Activated naive CD8-positive, alpha-beta T cell treated with anti-CD3 and anti-CD28 coated beads, Interleukin-2, amount 50 U/mL, for 24 hours (primary cell): ENCODE data around the gene MEIS2.
"Not testable (repeated sequence)": the region's sequence is repeated elsewhere in the genome, so short reads cannot be mapped to it uniquely, and the experiment has no call there.

ENCODE experiments used
- ATAC-seq: fragments of 150-1000 bp; cut with Tn5 transposase; one replicate; pipeline ENCODE4 v1.10.0; 2021
- DNase-seq: peaks from one replicate; pipeline ENCODE4 v3.0.0; 2021
- H3K27ac Mint-ChIP-seq: one replicate; pipeline ENCODE4 v1.8.0; 2021; ENCODE audit warnings: mild to moderate bottlenecking, mixed read lengths
- H3K27me3 Mint-ChIP-seq: one replicate; pipeline ENCODE4 v1.8.0; 2021; ENCODE audit warnings: mixed read lengths
- H3K36me3 Mint-ChIP-seq: one replicate; pipeline ENCODE4 v1.8.0; 2021; ENCODE audit warnings: low read depth, mixed read lengths
- H3K4me1 Mint-ChIP-seq: one replicate; pipeline ENCODE4 v1.8.0; 2021; ENCODE audit warnings: mixed read lengths
- H3K4me3 Mint-ChIP-seq: one replicate; pipeline ENCODE4 v1.8.0; 2021; ENCODE audit warnings: mild to moderate bottlenecking, moderate library complexity, mixed read lengths
- H3K9me3 Mint-ChIP-seq: one replicate; pipeline ENCODE4 v1.8.0; 2021; ENCODE audit warnings: mixed read lengths

Gene MEIS2

DNA sequence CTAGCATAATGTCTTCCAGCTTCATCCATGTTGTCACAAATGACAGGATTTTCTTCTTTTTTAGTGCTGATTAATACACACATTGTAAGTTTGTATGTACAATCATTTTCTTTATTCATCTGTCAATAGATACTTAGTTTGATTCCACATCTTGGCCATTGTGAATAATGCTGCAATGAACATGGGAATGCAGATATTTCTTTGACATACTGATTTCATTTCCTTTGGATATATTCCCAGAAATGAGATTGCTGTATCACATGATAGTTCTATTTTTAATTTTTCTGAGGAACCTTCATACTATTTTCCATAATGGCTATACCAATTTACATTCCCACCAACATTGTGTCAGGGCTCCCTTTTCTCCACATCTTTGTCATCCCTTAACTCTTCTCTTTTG is 117.9 kb downstream of the MEIS2 start:
- Mint-ChIP-seq H3K36me3 (no peaks in the 10 kb centered on the region), H3K27me3 (no peaks in the 10 kb centered on the region), H3K4me1 (no peaks in the 10 kb centered on the region), H3K27ac (no peak overlapping the region), H3K9me3 (peaks cover 19% of the 10 kb centered on the region), H3K4me3 (no peak overlapping the region)
- ATAC-seq (no peak), DNase-seq (no peak)

DNA sequence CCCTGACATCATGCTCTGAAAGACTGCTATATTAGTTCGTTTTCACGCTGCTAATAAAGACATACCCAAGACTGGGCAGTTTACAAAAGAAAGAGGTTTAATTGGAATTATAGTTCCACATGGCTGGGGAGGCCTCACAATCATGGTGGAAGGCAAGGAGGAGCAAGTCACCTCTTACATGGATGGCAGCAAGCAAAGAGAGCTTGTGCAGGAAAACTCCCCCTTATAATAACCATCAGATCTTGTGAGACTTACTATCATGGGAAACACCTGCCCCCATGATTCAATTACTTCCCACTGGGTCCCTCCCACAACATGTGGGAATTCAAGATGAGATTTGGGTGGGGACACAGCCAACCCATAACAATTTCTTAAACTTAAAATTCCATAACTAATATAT is 120.1 kb downstream of the MEIS2 start:
- H3K27me3 Mint-ChIP-seq, H3K4me1 Mint-ChIP-seq, H3K4me3 Mint-ChIP-seq, H3K36me3 Mint-ChIP-seq, ATAC-seq, H3K27ac Mint-ChIP-seq, DNase-seq: not testable (repeated sequence)
- H3K9me3 Mint-ChIP-seq, result peaks cover 18% of the 10 kb centered on the region

DNA sequence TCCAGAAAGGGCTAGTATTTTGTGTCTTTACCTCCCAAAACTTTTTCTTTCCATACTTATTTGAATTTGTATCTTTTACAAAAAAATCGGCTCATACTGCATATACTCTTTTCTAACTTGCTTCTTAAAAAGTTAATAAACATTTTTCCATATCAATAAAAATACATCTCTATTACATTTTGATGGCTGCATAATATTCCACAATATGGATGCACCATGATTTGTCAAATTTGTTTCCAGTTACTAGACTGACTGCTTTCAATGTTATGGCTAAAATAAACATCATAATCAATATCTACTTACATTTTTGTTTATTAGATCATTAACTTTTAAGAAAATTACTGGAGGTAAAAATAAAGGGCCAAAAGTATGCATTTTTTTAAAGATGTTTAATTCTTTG is 121.7 kb downstream of the MEIS2 start:
- Mint-ChIP-seq H3K27ac (no peak overlapping the region), H3K27me3 (no peaks in the 10 kb centered on the region), H3K9me3 (peaks cover 1% of the 10 kb centered on the region), H3K4me3 (no peak overlapping the region), H3K36me3 (no peaks in the 10 kb centered on the region), H3K4me1 (no peaks in the 10 kb centered on the region)
- ATAC-seq, result no peak
- DNase-seq, result no peak

DNA sequence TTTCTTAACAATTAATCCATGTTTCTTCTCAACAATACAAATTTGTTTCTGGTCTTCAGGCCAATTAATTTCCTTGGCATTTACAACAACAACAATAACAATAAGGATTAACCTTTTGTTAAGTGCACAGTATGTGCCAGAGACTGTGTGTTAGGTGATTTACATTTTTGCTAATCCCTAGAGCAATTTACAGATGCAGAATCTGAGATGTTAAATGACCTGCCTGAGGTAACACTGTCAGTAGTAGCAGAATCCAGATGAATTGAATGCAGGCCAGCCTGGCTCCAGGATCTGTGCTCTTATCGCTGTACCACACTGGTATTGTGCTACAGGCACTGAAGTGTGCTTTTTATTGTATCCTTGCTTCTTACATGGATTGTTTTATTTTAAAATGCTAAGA is 122.2 kb downstream of the MEIS2 start:
- ATAC-seq, result no peak
- no peak overlapping the region for H3K27ac Mint-ChIP-seq
- H3K9me3 Mint-ChIP-seq, result no peaks in the 10 kb centered on the region
- no peaks in the 10 kb centered on the region for H3K36me3 Mint-ChIP-seq
- no peak for DNase-seq
- no peak overlapping the region for H3K4me3 Mint-ChIP-seq
- no peaks in the 10 kb centered on the region for H3K27me3 Mint-ChIP-seq
- H3K4me1 Mint-ChIP-seq, result no peaks in the 10 kb centered on the region

DNA sequence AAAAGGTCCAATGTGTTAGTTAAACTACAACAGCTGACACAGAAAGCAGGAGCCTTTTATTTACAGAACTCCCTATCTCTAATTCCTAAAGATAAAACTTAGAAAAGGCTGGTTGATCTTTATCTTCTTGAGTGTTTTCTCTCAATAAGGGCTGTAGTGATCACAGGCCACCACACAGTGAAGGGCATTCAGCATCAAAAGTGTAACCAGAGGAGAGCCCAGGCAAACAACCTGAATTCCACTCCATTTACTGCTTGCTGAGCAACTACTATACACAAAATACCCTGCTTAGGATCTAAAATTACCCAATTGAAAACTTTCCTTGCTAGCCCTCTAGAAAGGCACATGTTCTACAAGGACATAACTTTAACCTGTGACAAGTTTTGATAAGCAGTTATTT is 122.7 kb downstream of the MEIS2 start:
- ATAC-seq, result no peak
- H3K9me3 Mint-ChIP-seq, result no peaks in the 10 kb centered on the region

DNA sequence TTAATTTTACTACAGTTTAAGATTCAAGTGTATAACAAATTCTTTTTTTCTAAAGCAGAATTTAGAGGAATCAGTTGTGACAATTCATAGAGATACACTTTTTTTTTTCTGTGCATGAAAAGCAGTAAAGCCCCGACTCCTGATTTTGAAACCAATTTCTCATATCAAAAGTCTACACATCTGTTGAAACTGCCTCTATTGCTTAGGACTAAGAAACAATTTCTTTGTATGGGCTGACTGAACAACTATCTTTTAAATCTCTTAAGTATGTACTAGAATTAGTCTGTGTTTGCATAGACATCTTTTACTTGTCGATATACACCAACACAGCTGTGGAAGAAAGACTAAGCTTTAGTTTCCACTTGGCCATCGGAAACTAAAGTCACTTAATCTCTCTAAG is 127.6 kb downstream of the MEIS2 start:
- no peak overlapping the region for H3K27ac Mint-ChIP-seq
- no peaks in the 10 kb centered on the region for H3K36me3 Mint-ChIP-seq
- H3K4me1 Mint-ChIP-seq, result no peaks in the 10 kb centered on the region
- H3K27me3 Mint-ChIP-seq, result no peaks in the 10 kb centered on the region
- no peak overlapping the region for H3K4me3 Mint-ChIP-seq
- no peak for DNase-seq
- no peak for ATAC-seq
- no peaks in the 10 kb centered on the region for H3K9me3 Mint-ChIP-seq

More for the DNA sequence above, 122.7 kb downstream of the MEIS2 start:
- no peaks in the 10 kb centered on the region for H3K36me3 Mint-ChIP-seq
- no peak overlapping the region for H3K4me3 Mint-ChIP-seq
- no peak overlapping the region for H3K27ac Mint-ChIP-seq
- no peaks in the 10 kb centered on the region for H3K27me3 Mint-ChIP-seq
- H3K4me1 Mint-ChIP-seq, result no peaks in the 10 kb centered on the region
- no peak for DNase-seq

DNA sequence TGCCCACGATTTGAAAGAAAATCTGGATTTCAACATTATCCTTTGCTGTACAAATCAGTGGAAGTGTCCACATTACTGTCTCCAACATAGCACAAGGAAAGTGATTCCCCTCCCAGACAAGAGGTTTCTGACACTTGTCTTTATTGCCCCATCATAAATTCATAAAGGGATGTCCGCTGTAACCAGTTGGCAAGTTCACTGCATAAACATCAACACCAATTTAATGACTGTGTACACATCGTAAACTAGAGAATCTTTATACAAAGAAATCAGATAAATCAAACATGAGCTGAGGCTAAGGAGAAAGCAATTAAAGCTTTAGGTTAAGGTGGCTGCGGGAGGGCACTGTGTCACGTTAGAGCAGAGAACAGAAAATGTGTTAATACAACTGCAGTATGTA is 129.8 kb downstream of the MEIS2 start:
- no peaks in the 10 kb centered on the region for H3K27me3 Mint-ChIP-seq
- no peak overlapping the region for H3K27ac Mint-ChIP-seq
- H3K4me1 Mint-ChIP-seq, result no peaks in the 10 kb centered on the region
- ATAC-seq (no peak), DNase-seq (no peak)
- H3K9me3 Mint-ChIP-seq, result no peaks in the 10 kb centered on the region
- H3K4me3 Mint-ChIP-seq, result no peak overlapping the region
- no peaks in the 10 kb centered on the region for H3K36me3 Mint-ChIP-seq

DNA sequence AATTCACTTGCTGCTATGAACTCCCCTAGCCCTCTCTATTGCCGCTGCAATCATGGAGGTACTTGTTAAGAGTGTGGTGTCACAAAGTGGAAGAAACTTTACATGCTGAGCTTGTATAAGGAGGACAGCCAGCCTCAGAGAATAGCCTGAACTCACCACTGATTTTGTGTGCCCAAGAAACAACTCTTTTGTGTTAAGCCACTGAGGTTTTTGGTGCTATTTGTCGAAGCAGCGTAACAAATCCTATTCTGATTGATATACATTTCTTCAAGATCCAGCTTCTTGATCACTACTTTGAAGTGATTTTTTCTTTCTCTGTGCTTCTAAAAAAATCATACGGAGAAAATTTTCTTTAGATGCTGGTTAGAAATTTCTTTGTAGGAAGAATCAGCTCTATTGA is 132.4 kb downstream of the MEIS2 start:
- no peak overlapping the region for H3K27ac Mint-ChIP-seq
- H3K4me1 Mint-ChIP-seq, result no peaks in the 10 kb centered on the region
- H3K9me3 Mint-ChIP-seq, result no peaks in the 10 kb centered on the region
- ATAC-seq (no peak), DNase-seq (no peak)
- H3K4me3 Mint-ChIP-seq, result no peak overlapping the region
- H3K36me3 Mint-ChIP-seq, result no peaks in the 10 kb centered on the region
- no peaks in the 10 kb centered on the region for H3K27me3 Mint-ChIP-seq

DNA sequence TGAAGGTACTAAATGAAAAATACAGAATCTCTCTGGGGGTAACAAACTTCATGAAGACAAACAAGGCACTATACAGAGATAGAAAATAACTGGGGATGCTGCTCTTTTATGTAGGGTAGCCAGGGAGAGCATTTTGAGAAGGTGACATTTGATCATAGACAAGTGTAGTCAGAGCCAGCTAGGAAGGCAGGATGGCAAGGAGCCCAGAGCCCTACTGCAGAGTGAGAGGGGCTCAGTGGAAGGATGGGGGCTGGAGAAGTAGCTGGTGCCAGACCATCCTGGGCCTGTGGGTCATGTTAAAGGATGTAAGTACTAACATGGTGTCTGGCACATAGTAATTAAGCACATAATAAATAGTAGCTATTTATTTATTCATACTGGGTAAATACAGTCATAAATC is 133.6 kb downstream of the MEIS2 start:
- Mint-ChIP-seq H3K36me3 (no peaks in the 10 kb centered on the region), H3K9me3 (no peaks in the 10 kb centered on the region), H3K27ac (no peak overlapping the region), H3K4me1 (no peaks in the 10 kb centered on the region), H3K4me3 (no peak overlapping the region), H3K27me3 (no peaks in the 10 kb centered on the region)
- DNase-seq (no peak), ATAC-seq (no peak)

DNA sequence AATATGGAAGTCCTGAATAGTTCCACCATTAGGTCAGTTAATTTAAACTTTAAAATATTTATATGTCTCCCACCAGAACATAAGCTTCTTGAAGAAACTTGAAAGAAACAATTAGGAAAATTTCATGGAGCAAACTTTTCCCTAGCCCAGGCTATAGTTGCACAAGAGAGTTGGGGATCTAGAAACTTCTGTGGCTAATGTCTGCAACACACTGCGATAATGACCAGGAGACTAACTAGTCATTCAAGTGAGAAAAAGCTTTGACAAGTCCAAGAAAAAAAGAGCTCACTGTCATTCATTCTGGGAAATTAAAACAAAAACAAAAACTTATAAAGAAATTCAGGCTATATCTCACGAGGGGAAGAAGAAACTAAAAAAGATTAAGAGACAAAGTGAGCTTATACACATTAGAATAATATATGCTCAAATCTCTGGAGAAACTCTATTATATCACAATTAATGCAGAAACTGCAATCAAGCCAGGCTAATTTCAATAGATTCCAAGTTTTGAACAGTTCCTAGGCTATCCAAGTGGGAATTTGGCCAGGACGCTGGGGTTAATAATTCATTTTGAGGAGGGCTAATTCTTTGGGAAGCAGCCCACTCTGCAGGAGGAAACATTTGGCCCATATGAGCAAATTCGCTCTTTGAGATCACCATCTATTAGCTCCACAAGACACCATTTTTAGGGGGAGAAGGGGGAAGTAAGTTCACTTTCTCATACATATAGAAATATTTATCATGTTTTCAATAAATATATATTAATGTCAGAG is 134.6 kb downstream of the MEIS2 start:
- no peak overlapping the region for H3K27ac Mint-ChIP-seq

DNA sequence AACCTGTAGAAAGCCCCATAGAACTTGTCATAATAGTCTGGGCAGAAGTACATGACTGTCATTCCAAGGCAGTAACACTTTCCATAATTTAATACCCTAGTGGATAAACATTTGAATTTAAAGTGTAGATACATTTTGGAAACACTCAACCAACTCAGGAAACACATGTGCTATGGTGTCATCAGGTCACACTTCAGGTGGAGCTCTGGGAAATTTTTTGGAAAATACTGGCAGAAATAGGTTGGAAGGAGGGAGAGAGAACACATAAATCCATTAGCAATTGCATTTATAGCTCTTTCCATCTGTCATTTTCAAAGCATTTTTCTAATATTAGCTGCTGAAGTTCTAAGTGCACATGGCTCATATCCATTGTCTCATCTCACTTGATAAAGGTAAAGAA is 135.7 kb downstream of the MEIS2 start:
- H3K36me3 Mint-ChIP-seq, result no peaks in the 10 kb centered on the region
- no peaks in the 10 kb centered on the region for H3K4me1 Mint-ChIP-seq
- no peaks in the 10 kb centered on the region for H3K27me3 Mint-ChIP-seq
- H3K9me3 Mint-ChIP-seq, result no peaks in the 10 kb centered on the region
- no peak for ATAC-seq
- no peak for DNase-seq
- H3K27ac Mint-ChIP-seq, result no peak overlapping the region
- no peak overlapping the region for H3K4me3 Mint-ChIP-seq

More for the DNA sequence above, 134.6 kb downstream of the MEIS2 start:
- H3K4me3 Mint-ChIP-seq, result no peak overlapping the region
- H3K27me3 Mint-ChIP-seq, result no peaks in the 10 kb centered on the region
- H3K36me3 Mint-ChIP-seq, result no peaks in the 10 kb centered on the region
- ATAC-seq (no peak), DNase-seq (no peak)
- H3K4me1 Mint-ChIP-seq, result no peaks in the 10 kb centered on the region
- H3K9me3 Mint-ChIP-seq, result no peaks in the 10 kb centered on the region

DNA sequence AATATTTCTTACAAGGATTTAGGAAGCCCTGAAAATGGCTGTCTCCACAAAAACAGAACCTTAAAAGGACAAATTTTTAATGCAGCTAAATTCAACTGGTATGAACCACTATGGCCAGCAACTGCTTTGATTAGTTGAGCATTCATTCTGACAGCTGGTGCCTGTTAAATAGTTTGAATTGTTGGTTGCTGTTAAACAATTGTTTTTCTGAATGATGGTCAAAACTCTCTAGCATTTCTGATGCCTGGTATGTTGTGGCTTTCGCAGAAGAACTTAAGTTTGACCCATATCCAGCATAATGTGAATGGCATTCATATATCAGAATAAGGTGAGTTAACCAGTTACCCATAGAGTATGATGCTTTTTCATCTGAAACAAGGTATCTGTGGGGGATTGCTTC is 138.4 kb downstream of the MEIS2 start:
- ATAC-seq, result no peak
- H3K4me3 Mint-ChIP-seq, result no peak overlapping the region
- DNase-seq, result no peak
- no peaks in the 10 kb centered on the region for H3K36me3 Mint-ChIP-seq
- H3K4me1 Mint-ChIP-seq, result no peaks in the 10 kb centered on the region
- peaks cover 4% of the 10 kb centered on the region for H3K27me3 Mint-ChIP-seq
- no peak overlapping the region for H3K27ac Mint-ChIP-seq
- H3K9me3 Mint-ChIP-seq, result no peaks in the 10 kb centered on the region

DNA sequence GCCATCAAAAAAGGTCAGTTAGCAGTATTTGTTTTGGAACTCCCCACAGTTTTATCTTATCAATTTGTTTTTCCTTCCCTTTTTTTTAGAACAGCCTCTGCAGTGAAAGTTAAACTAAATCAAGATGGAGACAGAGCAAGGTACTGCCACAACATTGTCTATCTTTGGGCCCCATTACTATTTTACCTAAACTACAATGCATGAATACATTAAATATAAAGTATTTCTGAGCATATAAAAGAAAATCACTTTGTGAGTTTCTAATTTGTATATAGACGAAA is 139.5 kb downstream of the MEIS2 start:
- Mint-ChIP-seq H3K36me3 (no peaks in the 10 kb centered on the region), H3K27ac (no peak overlapping the region), H3K9me3 (no peaks in the 10 kb centered on the region), H3K4me1 (no peaks in the 10 kb centered on the region), H3K27me3 (peaks cover 5% of the 10 kb centered on the region), H3K4me3 (no peak overlapping the region)
- DNase-seq, result no peak
- no peak for ATAC-seq

DNA sequence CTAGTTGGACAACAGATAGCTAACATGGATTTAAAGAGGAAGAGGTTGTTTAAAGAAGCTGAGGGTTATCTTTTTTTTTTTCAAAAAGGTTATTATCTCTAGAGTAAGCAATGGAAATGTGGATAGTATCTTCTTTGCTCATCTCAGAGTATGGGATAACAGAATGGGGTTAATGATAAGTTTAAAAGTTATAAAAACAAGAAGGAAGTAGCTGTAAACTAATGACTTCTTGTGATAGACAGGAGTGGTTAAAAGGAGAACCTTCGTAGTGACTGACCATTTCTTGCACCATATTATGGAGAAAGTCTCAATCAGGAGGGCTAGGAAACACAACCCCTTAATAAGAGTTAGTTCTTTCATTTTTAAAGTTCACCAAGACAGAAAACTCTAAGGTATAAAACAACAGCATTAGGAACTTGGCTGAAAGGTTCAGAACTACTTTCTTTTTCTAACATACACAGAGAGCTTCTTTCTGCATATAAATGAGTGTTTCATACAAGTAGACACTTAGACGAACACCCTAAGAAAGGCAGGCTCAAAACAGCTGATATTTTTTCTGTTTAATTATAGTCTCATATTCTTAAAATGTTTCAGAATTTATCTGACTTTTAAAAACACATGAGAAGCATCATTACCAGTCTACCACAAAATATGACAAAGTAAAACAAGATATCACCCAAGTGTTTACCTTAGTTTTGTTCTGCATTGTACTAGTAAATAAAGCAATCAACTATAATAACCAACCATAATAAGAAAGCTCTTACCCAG is 140.0 kb downstream of the MEIS2 start:
- DNase-seq (no peak), ATAC-seq (no peak)
- H3K4me3 Mint-ChIP-seq, result no peak overlapping the region
- H3K27me3 Mint-ChIP-seq, result peaks cover 5% of the 10 kb centered on the region
- H3K9me3 Mint-ChIP-seq, result no peaks in the 10 kb centered on the region
- H3K27ac Mint-ChIP-seq, result no peak overlapping the region
- H3K36me3 Mint-ChIP-seq, result no peaks in the 10 kb centered on the region
- no peaks in the 10 kb centered on the region for H3K4me1 Mint-ChIP-seq

DNA sequence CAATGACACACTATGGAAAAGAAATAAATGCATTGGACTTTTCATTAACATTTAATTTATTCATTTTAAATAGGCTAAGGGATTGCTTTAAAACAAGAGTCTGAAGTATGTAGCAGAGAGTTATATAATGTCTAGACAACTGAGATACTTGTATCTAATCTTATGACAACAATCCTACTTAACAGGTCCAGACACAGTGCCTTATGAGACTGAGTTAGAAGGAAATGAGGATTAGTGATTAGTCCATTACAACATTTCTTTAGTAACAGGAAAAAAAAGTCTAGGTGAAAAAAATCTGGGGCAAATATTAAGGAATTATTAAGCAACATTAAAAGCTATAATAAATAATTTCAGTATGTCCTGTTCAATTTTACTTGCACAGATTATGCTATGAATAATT is 140.6 kb downstream of the MEIS2 start:
- H3K36me3 Mint-ChIP-seq, result no peaks in the 10 kb centered on the region
- no peak overlapping the region for H3K4me3 Mint-ChIP-seq
- peaks cover 6% of the 10 kb centered on the region for H3K27me3 Mint-ChIP-seq
- H3K27ac Mint-ChIP-seq, result no peak overlapping the region
- DNase-seq (no peak), ATAC-seq (no peak)
- no peaks in the 10 kb centered on the region for H3K4me1 Mint-ChIP-seq
- no peaks in the 10 kb centered on the region for H3K9me3 Mint-ChIP-seq
